DMS53 treated with DMSO at 0.1 percent for 48 hours (cell line): ENCODE data around the gene HOMER1.

Experiments
- DNase-seq: peaks from one replicate; lab custom pipeline; 2025; ENCODE audit not compliant: unreplicated experiment; lab: John Stamatoyannopoulos, UW

HOMER1 gene

GRCh38 chr5:79329453-79329852 is 184.5 kb downstream of the HOMER1 start:
- no peak for DNase-seq
